ENCODE data around the gene MINDY3.
A peak's percentile ranks its signal among the peaks of the same experiment; 100 is the strongest.
"Not testable (repeated sequence)": the region's sequence is repeated elsewhere in the genome, so short reads cannot be mapped to it uniquely, and the experiment has no call there.

MINDY3 gene

DNA sequence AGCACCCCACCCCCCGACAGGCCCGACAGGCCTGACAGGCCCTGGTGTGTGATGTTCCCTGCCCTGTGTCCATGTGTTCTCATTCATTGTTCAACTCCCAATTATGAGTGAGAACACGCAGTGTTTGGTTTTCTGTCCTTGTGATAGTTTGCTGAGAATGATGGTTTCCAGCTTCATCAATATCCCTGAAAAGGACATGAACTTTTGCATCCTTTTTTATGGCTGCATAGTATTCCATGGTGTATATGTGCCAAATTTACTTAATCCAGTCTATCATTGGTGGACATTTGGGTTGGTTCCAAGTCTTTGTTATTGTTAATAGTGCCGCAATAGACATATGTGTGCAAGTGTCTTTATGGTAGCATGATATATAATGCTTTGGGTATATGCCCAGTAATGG is 12.3 kb upstream of the MINDY3 start:
- H3K4me1 ChIP-seq (ENCODE audit: control insufficient read depth, insufficient read depth, low read length); DNase-seq (ENCODE audit: low read depth); H3K9ac ChIP-seq (ENCODE audit: low read length); H3K4me3 ChIP-seq (ENCODE audit: low read length); H3K9me3 ChIP-seq (ENCODE audit: control insufficient read depth, low read length); H3K27me3 ChIP-seq (replicated peaks; ENCODE audit: control insufficient read depth, insufficient read depth, low read length); H3K36me3 ChIP-seq (ENCODE audit: control insufficient read depth, insufficient read depth, low read length, severe bottlenecking): not testable (repeated sequence)

GRCh38 chr10:15871823-15872222 is 11.5 kb upstream of the MINDY3 start:
- Histone ChIP-seq H3K36me3 (ENCODE audit: control insufficient read depth, insufficient read depth, low read length, severe bottlenecking) (no peaks in the 10 kb centered on the region), H3K4me1 (ENCODE audit: control insufficient read depth, insufficient read depth, low read length) (no peaks in the 10 kb centered on the region), H3K9ac (ENCODE audit: low read length) (no peak overlapping the region), H3K4me3 (ENCODE audit: low read length) (no peak overlapping the region), H3K27me3 (replicated peaks; ENCODE audit: control insufficient read depth, insufficient read depth, low read length) (peaks cover 17% of the 10 kb centered on the region), H3K9me3 (ENCODE audit: control insufficient read depth, low read length) (no peaks in the 10 kb centered on the region)
- no peak for DNase-seq (ENCODE audit: low read depth)

DNA sequence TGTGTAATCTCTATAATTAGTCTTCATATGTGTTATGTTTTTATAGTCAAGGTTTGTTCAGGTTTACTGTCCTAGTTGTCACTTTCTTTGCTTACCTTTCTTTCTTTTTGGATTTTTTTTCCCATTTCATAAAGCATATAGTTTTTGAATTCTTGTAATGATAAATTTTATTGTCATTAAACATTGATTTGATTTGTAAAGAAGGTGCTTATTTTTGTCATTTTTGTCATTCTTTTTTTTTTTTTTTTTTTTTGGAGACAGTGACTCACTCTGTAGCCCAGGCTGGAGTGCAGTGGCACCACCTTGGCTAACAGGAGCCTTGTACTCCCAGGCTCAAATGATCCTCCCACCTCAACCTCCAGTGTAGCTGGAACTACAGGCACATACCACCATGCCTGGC is 9.6 kb upstream of the MINDY3 start:
- Histone ChIP-seq H3K9ac (ENCODE audit: low read length) (no peak overlapping the region), H3K9me3 (ENCODE audit: control insufficient read depth, low read length) (peaks cover 4% of the 10 kb centered on the region), H3K27me3 (replicated peaks; ENCODE audit: control insufficient read depth, insufficient read depth, low read length) (peaks cover 26% of the 10 kb centered on the region), H3K4me1 (ENCODE audit: control insufficient read depth, insufficient read depth, low read length) (no peaks in the 10 kb centered on the region), H3K36me3 (ENCODE audit: control insufficient read depth, insufficient read depth, low read length, severe bottlenecking) (no peaks in the 10 kb centered on the region), H3K4me3 (ENCODE audit: low read length) (no peak overlapping the region)
- DNase-seq (ENCODE audit: low read depth) = no peak

GRCh38 chr10:15868006-15868405 is 7.7 kb upstream of the MINDY3 start:
- Histone ChIP-seq H3K9me3 (ENCODE audit: control insufficient read depth, low read length) (peaks cover 4% of the 10 kb centered on the region), H3K36me3 (ENCODE audit: control insufficient read depth, insufficient read depth, low read length, severe bottlenecking) (no peaks in the 10 kb centered on the region), H3K9ac (ENCODE audit: low read length) (no peak overlapping the region), H3K27me3 (replicated peaks; ENCODE audit: control insufficient read depth, insufficient read depth, low read length) (peaks cover 26% of the 10 kb centered on the region), H3K4me3 (ENCODE audit: low read length) (no peak overlapping the region), H3K4me1 (ENCODE audit: control insufficient read depth, insufficient read depth, low read length) (no peaks in the 10 kb centered on the region)
- no peak for DNase-seq (ENCODE audit: low read depth)

- H3K27me3 ChIP-seq (replicated peaks; ENCODE audit: control insufficient read depth, insufficient read depth, low read length) = peaks cover 26% of the 10 kb centered on the region
- H3K4me1 ChIP-seq (ENCODE audit: control insufficient read depth, insufficient read depth, low read length) = peaks cover 6% of the 10 kb centered on the region
- no peak overlapping the region for H3K4me3 ChIP-seq (ENCODE audit: low read length)
- no peaks in the 10 kb centered on the region for H3K36me3 ChIP-seq (ENCODE audit: control insufficient read depth, insufficient read depth, low read length, severe bottlenecking)
- H3K9me3 ChIP-seq (ENCODE audit: control insufficient read depth, low read length) = peaks cover 4% of the 10 kb centered on the region
- H3K9ac ChIP-seq (ENCODE audit: low read length) = no peak overlapping the region
- no peak for DNase-seq (ENCODE audit: low read depth)
These were observed 5.0 kb upstream of the MINDY3 start for GRCh38 chr10:15865304-15865703.

GRCh38 chr10:15864419-15864818 is 4.1 kb upstream of the MINDY3 start:
- no peak overlapping the region for H3K9ac ChIP-seq (ENCODE audit: low read length)
- peaks cover 8% of the 10 kb centered on the region for H3K4me1 ChIP-seq (ENCODE audit: control insufficient read depth, insufficient read depth, low read length)
- no peak for DNase-seq (ENCODE audit: low read depth)
- H3K36me3 ChIP-seq (ENCODE audit: control insufficient read depth, insufficient read depth, low read length, severe bottlenecking) = no peaks in the 10 kb centered on the region
- peaks cover 4% of the 10 kb centered on the region for H3K9me3 ChIP-seq (ENCODE audit: control insufficient read depth, low read length)
- peaks cover 26% of the 10 kb centered on the region for H3K27me3 ChIP-seq (replicated peaks; ENCODE audit: control insufficient read depth, insufficient read depth, low read length)
- H3K4me3 ChIP-seq (ENCODE audit: low read length) = no peak overlapping the region

DNA sequence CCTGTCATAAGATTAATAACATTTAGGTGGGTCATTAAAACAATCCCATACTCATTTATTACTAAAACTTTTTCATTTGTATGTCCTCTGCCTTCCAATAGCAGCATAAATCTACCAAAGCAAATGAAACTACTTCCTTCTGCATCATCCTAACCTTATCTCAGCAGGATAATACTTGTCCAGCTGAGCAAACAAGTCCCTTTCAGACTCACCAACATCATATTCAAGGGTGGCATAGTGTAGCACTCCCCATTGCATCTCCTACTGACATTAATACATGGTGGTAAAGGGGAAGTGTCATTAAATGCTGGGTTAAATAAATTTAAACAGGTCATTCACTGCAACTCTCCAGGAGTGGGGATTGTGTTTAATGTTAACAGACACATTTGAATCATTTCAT is 3.4 kb upstream of the MINDY3 start:
- H3K9ac ChIP-seq (ENCODE audit: low read length) = no peak overlapping the region
- H3K4me1 ChIP-seq (ENCODE audit: control insufficient read depth, insufficient read depth, low read length) = peaks cover 15% of the 10 kb centered on the region
- no peaks in the 10 kb centered on the region for H3K36me3 ChIP-seq (ENCODE audit: control insufficient read depth, insufficient read depth, low read length, severe bottlenecking)
- H3K4me3 ChIP-seq (ENCODE audit: low read length) = no peak overlapping the region
- no peak for DNase-seq (ENCODE audit: low read depth)
- H3K9me3 ChIP-seq (ENCODE audit: control insufficient read depth, low read length) = peaks cover 4% of the 10 kb centered on the region
- H3K27me3 ChIP-seq (replicated peaks; ENCODE audit: control insufficient read depth, insufficient read depth, low read length) = peaks cover 26% of the 10 kb centered on the region

- DNase-seq (ENCODE audit: low read depth) = no peak
- H3K4me3 ChIP-seq (ENCODE audit: low read length) = no peak overlapping the region
These were observed 3.0 kb upstream of the MINDY3 start for GRCh38 chr10:15863323-15863722.

DNA sequence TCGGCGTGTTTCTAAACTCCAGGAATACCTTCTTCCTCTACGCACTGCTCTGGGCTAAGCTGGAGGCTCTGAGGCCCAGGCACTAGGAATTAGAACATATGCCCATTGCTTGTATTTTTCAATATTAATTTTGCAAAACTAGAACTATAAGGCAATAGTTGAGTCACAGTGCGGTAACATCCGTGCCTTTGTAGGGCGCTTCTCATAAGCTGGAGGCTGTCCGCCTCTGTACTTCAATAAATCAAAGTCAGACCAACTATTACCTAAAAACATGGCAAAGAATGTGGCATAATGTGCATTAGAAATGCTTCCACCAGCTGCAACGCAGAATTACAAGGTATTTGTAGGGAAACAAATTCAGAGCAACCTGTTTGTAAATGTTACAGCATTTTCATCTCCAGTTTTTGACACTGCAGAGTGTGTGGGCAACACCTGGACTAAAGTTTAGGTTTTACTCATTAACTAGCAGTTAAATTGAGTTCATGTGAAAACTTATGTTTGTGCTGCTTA is 440 bp upstream of the MINDY3 start:
- H3K9me3 ChIP-seq (ENCODE audit: control insufficient read depth, low read length) = peaks cover 4% of the 10 kb centered on the region
- no peaks in the 10 kb centered on the region for H3K36me3 ChIP-seq (ENCODE audit: control insufficient read depth, insufficient read depth, low read length, severe bottlenecking)
- no peak for DNase-seq (ENCODE audit: low read depth)
- peak overlapping the region; percentile 94 for H3K4me3 ChIP-seq (ENCODE audit: low read length)
- peaks cover 2% of the 10 kb centered on the region for H3K27me3 ChIP-seq (replicated peaks; ENCODE audit: control insufficient read depth, insufficient read depth, low read length)
- H3K9ac ChIP-seq (ENCODE audit: low read length) = peak overlapping the region; percentile 90
- H3K4me1 ChIP-seq (ENCODE audit: control insufficient read depth, insufficient read depth, low read length) = peaks cover 40% of the 10 kb centered on the region

More at GRCh38 chr10:15863323-15863722, 3.0 kb upstream of the MINDY3 start:
- Histone ChIP-seq H3K27me3 (replicated peaks; ENCODE audit: control insufficient read depth, insufficient read depth, low read length) (peaks cover 26% of the 10 kb centered on the region), H3K9ac (ENCODE audit: low read length) (no peak overlapping the region), H3K4me1 (ENCODE audit: control insufficient read depth, insufficient read depth, low read length) (peaks cover 19% of the 10 kb centered on the region), H3K36me3 (ENCODE audit: control insufficient read depth, insufficient read depth, low read length, severe bottlenecking) (no peaks in the 10 kb centered on the region), H3K9me3 (ENCODE audit: control insufficient read depth, low read length) (peaks cover 4% of the 10 kb centered on the region)

DNA sequence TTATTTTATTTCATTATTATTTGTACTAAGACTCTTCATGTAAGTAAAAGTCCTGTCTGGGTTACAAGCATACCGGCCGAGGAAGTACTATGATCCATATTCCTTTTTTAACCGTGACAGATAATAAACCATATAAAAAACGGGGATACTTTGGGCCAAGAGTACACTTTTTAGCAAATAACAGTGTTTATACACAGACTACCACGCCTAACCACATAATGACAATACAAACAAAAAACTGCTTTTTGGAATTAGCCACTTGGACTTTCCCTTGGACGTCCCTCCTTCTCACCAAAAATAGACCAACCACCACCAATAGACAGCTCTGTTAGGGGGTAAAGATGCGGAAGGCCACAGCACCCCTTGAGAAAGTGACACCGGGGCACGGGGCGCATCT is 800 bp downstream of the MINDY3 start:
- H3K9ac ChIP-seq (ENCODE audit: low read length) = peak overlapping the region; percentile 90
- no peaks in the 10 kb centered on the region for H3K9me3 ChIP-seq (ENCODE audit: control insufficient read depth, low read length)
- DNase-seq (ENCODE audit: low read depth) = no peak
- H3K4me3 ChIP-seq (ENCODE audit: low read length) = peak overlapping the region; percentile 94
- no peaks in the 10 kb centered on the region for H3K36me3 ChIP-seq (ENCODE audit: control insufficient read depth, insufficient read depth, low read length, severe bottlenecking)
- peaks cover 40% of the 10 kb centered on the region for H3K4me1 ChIP-seq (ENCODE audit: control insufficient read depth, insufficient read depth, low read length)
- no peaks in the 10 kb centered on the region for H3K27me3 ChIP-seq (replicated peaks; ENCODE audit: control insufficient read depth, insufficient read depth, low read length)

DNA sequence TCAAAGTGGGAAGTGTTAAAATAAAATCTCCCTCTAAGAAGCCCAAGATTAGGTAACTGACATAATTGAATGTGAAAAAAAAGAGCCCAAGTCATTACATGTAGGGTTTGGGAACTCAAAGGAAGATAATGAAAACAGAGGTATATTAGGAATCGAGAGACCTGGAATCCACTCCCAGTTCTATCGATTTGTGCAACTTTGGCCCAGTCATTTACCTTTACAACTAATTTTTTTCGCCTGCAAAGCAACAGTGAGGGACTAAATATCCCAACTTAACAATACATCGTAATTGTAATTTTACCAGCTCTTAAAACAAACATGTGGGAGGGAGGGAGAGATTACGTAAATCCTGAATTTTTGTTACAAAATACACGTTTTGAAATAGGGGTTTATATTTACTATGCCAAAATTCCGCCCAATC is 1.4 kb downstream of the MINDY3 start:
- no peaks in the 10 kb centered on the region for H3K9me3 ChIP-seq (ENCODE audit: control insufficient read depth, low read length)
- no peaks in the 10 kb centered on the region for H3K27me3 ChIP-seq (replicated peaks; ENCODE audit: control insufficient read depth, insufficient read depth, low read length)
- peak overlapping the region; percentile 94 for H3K4me3 ChIP-seq (ENCODE audit: low read length)
- no peaks in the 10 kb centered on the region for H3K36me3 ChIP-seq (ENCODE audit: control insufficient read depth, insufficient read depth, low read length, severe bottlenecking)
- H3K9ac ChIP-seq (ENCODE audit: low read length) = peak overlapping the region; percentile 90
- no peak for DNase-seq (ENCODE audit: low read depth)
- H3K4me1 ChIP-seq (ENCODE audit: control insufficient read depth, insufficient read depth, low read length) = peaks cover 40% of the 10 kb centered on the region

GRCh38 chr10:15857107-15857575 is 3.2 kb downstream of the MINDY3 start:
- Histone ChIP-seq H3K27me3 (replicated peaks; ENCODE audit: control insufficient read depth, insufficient read depth, low read length) (no peaks in the 10 kb centered on the region), H3K4me1 (ENCODE audit: control insufficient read depth, insufficient read depth, low read length) (peaks cover 48% of the 10 kb centered on the region), H3K36me3 (ENCODE audit: control insufficient read depth, insufficient read depth, low read length, severe bottlenecking) (no peaks in the 10 kb centered on the region), H3K9me3 (ENCODE audit: control insufficient read depth, low read length) (no peaks in the 10 kb centered on the region), H3K4me3 (ENCODE audit: low read length) (no peak overlapping the region), H3K9ac (ENCODE audit: low read length) (no peak overlapping the region)
- DNase-seq (ENCODE audit: low read depth) = no peak

Measured in adipocyte (in vitro differentiated cells).